SK-N-SH (cell line): ENCODE results near the gene C7orf25. TPM values are rescaled to one million over a fixed set of nuclear protein-coding genes. Genes with fewer than 3 reads are reported as not detected.

Source experiments
- CTCF ChIA-PET: fragments of 300-600, 350-600 bp; formaldehyde crosslinking; extraction: SDS; loops from one replicate; lab custom pipeline; 2021; lab: Yijun Ruan, JAX
- POLR2A ChIA-PET: fragments of 350-600 bp; sonication (Branson Sonifier 250); formaldehyde crosslinking; extraction: SDS; loops from one replicate; lab custom pipeline; 2020; ENCODE audit warnings: antibody characterized with exemption, inconsistent platforms; lab: Yijun Ruan, JAX
- DNase-seq: peaks from one replicate; pipeline ENCODE4 v3.0.0; 2012
- H2AFZ ChIP-seq: fragments of 200-600 bp; sonication (generic); 2 replicates; pipeline ENCODE4 v1.8.1; 2016; ENCODE audit warnings: antibody characterized with exemption, mild to moderate bottlenecking, low read depth
- H3F3A ChIP-seq: fragments of 200-600 bp; sonication (generic); replicated peaks from 2 replicates; pipeline ENCODE3; 2016; ENCODE audit warnings: antibody characterized with exemption, mild to moderate bottlenecking; ENCODE audit not compliant: insufficient read depth
- H3K27ac ChIP-seq, 2 experiments: fragments of 200-500 bp in 1 of 2; fragments of 200-600 bp in 1 of 2; sonication (Bioruptor generic) in 1 of 2; sonication (generic), shearing (Covaris generic) in 1 of 2; 2 replicates each; pipeline versions ENCODE4 v1.5.1 to v1.6.1; 2014 to 2016; ENCODE audit warnings: low read depth in 2 of 2, inconsistent platforms in 1 of 2, low read length in 1 of 2, mild to moderate bottlenecking in 1 of 2, mixed read lengths in 1 of 2
- H3K27me3 ChIP-seq: fragments of 200-600 bp; sonication (generic), shearing (Covaris generic); 2 replicates; pipeline ENCODE4 v1.6.1; 2016; ENCODE audit warnings: mixed run types; ENCODE audit not compliant: insufficient read depth
- H3K36me3 ChIP-seq, 2 experiments: fragments of 200-500 bp in 1 of 2; fragments of 200-600 bp in 1 of 2; sonication (Bioruptor generic) in 1 of 2; sonication (generic) in 1 of 2; replicated peaks in 1 of 2; 2 replicates each; pipeline versions ENCODE3 to v1.5.1; 2014 to 2016; ENCODE audit warnings: low read length in 1 of 2, mild to moderate bottlenecking in 1 of 2; ENCODE audit not compliant: insufficient read depth in 2 of 2, control insufficient read depth in 1 of 2
- H3K4me1 ChIP-seq, 2 experiments: fragments of 200-500 bp in 1 of 2; fragments of 200-600 bp in 1 of 2; sonication (Bioruptor generic) in 1 of 2; sonication (generic), shearing (Covaris generic) in 1 of 2; 2 replicates each; pipeline versions ENCODE4 v1.5.1 to v1.6.1; 2014 to 2016; ENCODE audit warnings: low read depth in 1 of 2, low read length in 1 of 2, mixed run types in 1 of 2; ENCODE audit not compliant: insufficient read depth in 2 of 2, control insufficient read depth in 1 of 2
- H3K4me2 ChIP-seq: fragments of 200-600 bp; sonication (generic), shearing (Covaris generic); 2 replicates; pipeline ENCODE4 v1.6.1; 2017; ENCODE audit warnings: mixed run types
- H3K4me3 ChIP-seq, 2 experiments: fragments of 200-500 bp in 1 of 2; fragments of 200-600 bp in 1 of 2; sonication (Bioruptor generic) in 1 of 2; sonication (generic), shearing (Covaris generic) in 1 of 2; 2 replicates each; pipeline versions ENCODE4 v1.5.1 to v1.8.1; 2014 to 2016; ENCODE audit warnings: low read depth in 2 of 2, inconsistent platforms in 1 of 2, low read length in 1 of 2, mild to moderate bottlenecking in 1 of 2, mixed read lengths in 1 of 2, moderate library complexity in 1 of 2
- H3K79me2 ChIP-seq: fragments of 200-600 bp; sonication (generic); 2 replicates; pipeline ENCODE4 v1.8.1; 2017; ENCODE audit warnings: mild to moderate bottlenecking; ENCODE audit not compliant: insufficient read depth
- H3K9ac ChIP-seq: fragments of 200-600 bp; sonication (generic); 2 replicates; pipeline ENCODE4 v1.6.1; 2017; ENCODE audit warnings: mixed run types
- H3K9me2 ChIP-seq: fragments of 200-600 bp; sonication (generic); 2 replicates; pipeline ENCODE4 v1.6.1; 2017; ENCODE audit warnings: mixed run types
- H3K9me3 ChIP-seq: fragments of 200-600 bp; sonication (generic); 2 replicates; pipeline ENCODE4 v1.6.1; 2017; ENCODE audit warnings: mixed run types, mild to moderate bottlenecking, moderate library complexity
- H4K20me1 ChIP-seq: fragments of 200-600 bp; sonication (generic); 2 replicates; pipeline ENCODE4 v1.6.1; 2017; ENCODE audit warnings: mild to moderate bottlenecking, mixed run types; ENCODE audit not compliant: insufficient read depth
- GATA2 ChIP-seq: sonication (generic); formaldehyde crosslinking; IDR thresholded peaks from 2 replicates; pipeline ENCODE4 v1.5.0; 2020; ENCODE audit warnings: mild to moderate bottlenecking, missing genetic modification reagents
- JUND ChIP-seq: IDR thresholded peaks from 2 replicates; pipeline ENCODE4 v1.4.0; 2012
- MEF2A ChIP-seq: IDR thresholded peaks from 2 replicates; pipeline ENCODE4 v1.4.0; 2012; ENCODE audit warnings: low read depth, borderline replicate concordance
- MXI1 ChIP-seq: IDR thresholded peaks from 2 replicates; pipeline ENCODE4 v1.6.1; 2012; ENCODE audit warnings: mild to moderate bottlenecking, low read depth, low read length, improper control_type of control experiment
- NFIC ChIP-seq: IDR thresholded peaks from 2 replicates; pipeline ENCODE4 v1.4.0; 2012; ENCODE audit warnings: borderline replicate concordance
- NRF1 ChIP-seq: IDR thresholded peaks from 2 replicates; pipeline ENCODE4 v1.6.1; 2012; ENCODE audit warnings: low read depth, mild to moderate bottlenecking, low read length
- POLR2AphosphoS5 ChIP-seq: IDR thresholded peaks from 2 replicates; pipeline ENCODE4 v1.6.1; 2012; ENCODE audit warnings: low read depth, low read length
- RAD21 ChIP-seq: IDR thresholded peaks from 2 replicates; pipeline ENCODE4 v1.6.1; 2012; ENCODE audit warnings: mild to moderate bottlenecking, low read length
- RCOR1 ChIP-seq: fragments of 150-350 bp; IDR thresholded peaks from 2 replicates; pipeline ENCODE4 v1.6.1; 2017; ENCODE audit warnings: antibody characterized with exemption, low read length
- REST ChIP-seq: IDR thresholded peaks from 2 replicates; pipeline ENCODE4 v1.6.1; 2012; ENCODE audit warnings: mild to moderate bottlenecking, low read depth, low read length, moderate library complexity
- RFX5 ChIP-seq: IDR thresholded peaks from 2 replicates; pipeline ENCODE4 v1.6.1; 2012; ENCODE audit warnings: mild to moderate bottlenecking, improper control_type of control experiment, low read length
- RXRA ChIP-seq: IDR thresholded peaks from 2 replicates; pipeline ENCODE4 v1.4.0; 2012; ENCODE audit warnings: low read depth, mild to moderate bottlenecking, borderline replicate concordance
- SIN3A ChIP-seq: IDR thresholded peaks from 2 replicates; pipeline ENCODE4 v1.6.1; 2012; ENCODE audit warnings: low read depth, mild to moderate bottlenecking, low read length, moderate library complexity, borderline replicate concordance
- TAF1 ChIP-seq: IDR thresholded peaks from 2 replicates; pipeline ENCODE4 v1.6.1; 2012; ENCODE audit warnings: low read depth, mild to moderate bottlenecking, low read length, moderate library complexity, borderline replicate concordance
- TEAD4 ChIP-seq: IDR thresholded peaks from 2 replicates; pipeline ENCODE4 v1.4.0; 2012; ENCODE audit warnings: mild to moderate bottlenecking, borderline replicate concordance; ENCODE audit not compliant: insufficient read depth
- ZBTB33 ChIP-seq: IDR thresholded peaks from 2 replicates; pipeline ENCODE4 v1.4.0; 2012; ENCODE audit warnings: low read depth, borderline replicate concordance
- polyA plus RNA-seq, 3 experiments: library from polyadenylated mRNA; depleted of rRNA; stranded (reverse); fragments of >200 nt; gene quantifications; 2 replicates each; pipeline ENCODE4 v1.2.3, GENCODE V29; 2012
- TF ChIP-seq, protein P1 (sequence below): IDR thresholded peaks from 2 replicates; pipeline ENCODE4; 2012
- TF ChIP-seq, protein P2 (sequence below): fragments of 150-350 bp; IDR thresholded peaks from 2 replicates; pipeline ENCODE4 v1.6.1; 2017; ENCODE audit warnings: antibody characterized with exemption, low read length, low read depth, borderline replicate concordance
- TF ChIP-seq, protein P3 (sequence below): fragments of 200-600 bp; sonication (generic); IDR thresholded peaks from 2 replicates; pipeline ENCODE4 v1.6.1; 2017; ENCODE audit warnings: antibody characterized with exemption, mild to moderate bottlenecking, moderate library complexity

Gene C7orf25
- polyA plus RNA-seq, 1 of the 3 experiments (the other 2 are of a cell fraction) = 6.1 TPM

GRCh38 chr7:42959549-42959948 is 47.7 kb upstream of the C7orf25 start (continued):
- TF ChIP-seq MXI1 = no peak
- TF ChIP-seq POLR2AphosphoS5 = no peak
- TF ChIP-seq RAD21 = no peak
- no peak for TF ChIP-seq TAF1
- TF ChIP-seq GATA2 (CRISPR knock-in tag) = no peak
- TF ChIP-seq, protein P1, sequence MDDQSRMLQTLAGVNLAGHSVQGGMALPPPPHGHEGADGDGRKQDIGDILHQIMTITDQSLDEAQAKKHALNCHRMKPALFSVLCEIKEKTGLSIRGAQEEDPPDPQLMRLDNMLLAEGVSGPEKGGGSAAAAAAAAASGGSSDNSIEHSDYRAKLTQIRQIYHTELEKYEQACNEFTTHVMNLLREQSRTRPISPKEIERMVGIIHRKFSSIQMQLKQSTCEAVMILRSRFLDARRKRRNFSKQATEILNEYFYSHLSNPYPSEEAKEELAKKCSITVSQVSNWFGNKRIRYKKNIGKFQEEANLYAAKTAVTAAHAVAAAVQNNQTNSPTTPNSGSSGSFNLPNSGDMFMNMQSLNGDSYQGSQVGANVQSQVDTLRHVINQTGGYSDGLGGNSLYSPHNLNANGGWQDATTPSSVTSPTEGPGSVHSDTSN = no peak
- TF ChIP-seq, all 33 proteins: peak for 0

- CTCF ChIA-PET = interaction anchor here (0.7 to 1.6 kb wide), 2 partner anchors 15 to 76 kb away, joined by 3 to 9 read pairs; no protein-coding TSS in a partner anchor
- TF ChIP-seq RCOR1 (no peak), JUND (no peak), POLR2AphosphoS5 (no peak), MEF2A (no peak), ZBTB33 (no peak), REST (no peak), NRF1 (no peak), NFIC (no peak), TAF1 (no peak), RXRA (no peak), TEAD4 (no peak), RFX5 (no peak), SIN3A (no peak)
- TF ChIP-seq, protein P2, sequence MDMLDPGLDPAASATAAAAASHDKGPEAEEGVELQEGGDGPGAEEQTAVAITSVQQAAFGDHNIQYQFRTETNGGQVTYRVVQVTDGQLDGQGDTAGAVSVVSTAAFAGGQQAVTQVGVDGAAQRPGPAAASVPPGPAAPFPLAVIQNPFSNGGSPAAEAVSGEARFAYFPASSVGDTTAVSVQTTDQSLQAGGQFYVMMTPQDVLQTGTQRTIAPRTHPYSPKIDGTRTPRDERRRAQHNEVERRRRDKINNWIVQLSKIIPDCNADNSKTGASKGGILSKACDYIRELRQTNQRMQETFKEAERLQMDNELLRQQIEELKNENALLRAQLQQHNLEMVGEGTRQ = no peak
- TF ChIP-seq, protein P1 = no peak
- TF ChIP-seq, protein P3, sequence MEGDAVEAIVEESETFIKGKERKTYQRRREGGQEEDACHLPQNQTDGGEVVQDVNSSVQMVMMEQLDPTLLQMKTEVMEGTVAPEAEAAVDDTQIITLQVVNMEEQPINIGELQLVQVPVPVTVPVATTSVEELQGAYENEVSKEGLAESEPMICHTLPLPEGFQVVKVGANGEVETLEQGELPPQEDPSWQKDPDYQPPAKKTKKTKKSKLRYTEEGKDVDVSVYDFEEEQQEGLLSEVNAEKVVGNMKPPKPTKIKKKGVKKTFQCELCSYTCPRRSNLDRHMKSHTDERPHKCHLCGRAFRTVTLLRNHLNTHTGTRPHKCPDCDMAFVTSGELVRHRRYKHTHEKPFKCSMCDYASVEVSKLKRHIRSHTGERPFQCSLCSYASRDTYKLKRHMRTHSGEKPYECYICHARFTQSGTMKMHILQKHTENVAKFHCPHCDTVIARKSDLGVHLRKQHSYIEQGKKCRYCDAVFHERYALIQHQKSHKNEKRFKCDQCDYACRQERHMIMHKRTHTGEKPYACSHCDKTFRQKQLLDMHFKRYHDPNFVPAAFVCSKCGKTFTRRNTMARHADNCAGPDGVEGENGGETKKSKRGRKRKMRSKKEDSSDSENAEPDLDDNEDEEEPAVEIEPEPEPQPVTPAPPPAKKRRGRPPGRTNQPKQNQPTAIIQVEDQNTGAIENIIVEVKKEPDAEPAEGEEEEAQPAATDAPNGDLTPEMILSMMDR = no peak
Observed at GRCh38 chr7:42956062-42956461, 44.2 kb upstream of the C7orf25 start.

More at GRCh38 chr7:42956062-42956461, 44.2 kb upstream of the C7orf25 start:
- H3K27me3 ChIP-seq = peaks cover 18% of the 10 kb centered on the region; the same call in 1 of the 2 replicates
- no peaks in the 10 kb centered on the region for H3K79me2 ChIP-seq
- no peaks in the 10 kb centered on the region for H3K9me3 ChIP-seq
- DNase-seq = no peak
- H3K9ac ChIP-seq = no peak overlapping the region
- H3K27ac ChIP-seq = no peak overlapping the region
- H4K20me1 ChIP-seq = no peaks in the 10 kb centered on the region
- H3K4me1 ChIP-seq = no peaks in the 10 kb centered on the region
- POLR2A ChIA-PET = no interaction called here
- no peak overlapping the region for H3K4me3 ChIP-seq
- no peaks in the 10 kb centered on the region for H3K36me3 ChIP-seq
- H3K4me2 ChIP-seq = no peak overlapping the region
- H2AFZ ChIP-seq = no peak overlapping the region
- H3F3A ChIP-seq = no peaks in the 10 kb centered on the region
- H3K9me2 ChIP-seq = no peaks in the 10 kb centered on the region
